GM18951 (cell line): ENCODE results near the gene FILIP1.

Source experiments
- POLR2A ChIP-seq: IDR thresholded peaks from 4 replicates; pipeline ENCODE4 v1.6.1; 2011; ENCODE audit warnings: mild to moderate bottlenecking; ENCODE audit not compliant: insufficient read length, insufficient read depth; ENCODE audit errors: extremely low read depth
- in situ Hi-C: fragments of 300-500 bp; cut with MboI; formaldehyde crosslinking; loops from one replicate; pipeline ENCODE4 v1.12.0; 2022; ENCODE audit warnings: low sequenced_read_pairs, mixed read lengths, inconsistent platforms; ENCODE audit not compliant: unreplicated experiment

FILIP1 gene

DNA sequence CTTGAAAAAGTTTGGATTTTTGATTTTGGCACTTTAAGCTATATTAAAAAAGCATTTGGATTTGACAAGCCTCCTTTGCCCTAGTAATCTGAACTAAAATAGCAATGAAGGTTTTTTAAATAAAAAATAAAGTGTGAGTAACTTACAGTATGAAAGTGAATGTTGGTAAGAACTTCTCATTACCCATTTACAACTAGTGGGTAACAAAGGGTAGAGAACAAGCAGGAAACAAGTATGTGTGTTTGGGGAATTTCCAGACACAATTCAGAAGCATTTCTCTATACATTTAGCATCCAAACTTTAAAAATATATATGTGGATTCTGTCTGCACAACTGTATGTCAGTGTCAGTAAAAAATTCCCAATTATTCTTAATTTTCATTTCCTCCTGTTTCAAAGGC lies 211.9 kb downstream of the FILIP1 start:
- no peak for TF ChIP-seq POLR2A
- in situ Hi-C loops, result no loop called here

DNA sequence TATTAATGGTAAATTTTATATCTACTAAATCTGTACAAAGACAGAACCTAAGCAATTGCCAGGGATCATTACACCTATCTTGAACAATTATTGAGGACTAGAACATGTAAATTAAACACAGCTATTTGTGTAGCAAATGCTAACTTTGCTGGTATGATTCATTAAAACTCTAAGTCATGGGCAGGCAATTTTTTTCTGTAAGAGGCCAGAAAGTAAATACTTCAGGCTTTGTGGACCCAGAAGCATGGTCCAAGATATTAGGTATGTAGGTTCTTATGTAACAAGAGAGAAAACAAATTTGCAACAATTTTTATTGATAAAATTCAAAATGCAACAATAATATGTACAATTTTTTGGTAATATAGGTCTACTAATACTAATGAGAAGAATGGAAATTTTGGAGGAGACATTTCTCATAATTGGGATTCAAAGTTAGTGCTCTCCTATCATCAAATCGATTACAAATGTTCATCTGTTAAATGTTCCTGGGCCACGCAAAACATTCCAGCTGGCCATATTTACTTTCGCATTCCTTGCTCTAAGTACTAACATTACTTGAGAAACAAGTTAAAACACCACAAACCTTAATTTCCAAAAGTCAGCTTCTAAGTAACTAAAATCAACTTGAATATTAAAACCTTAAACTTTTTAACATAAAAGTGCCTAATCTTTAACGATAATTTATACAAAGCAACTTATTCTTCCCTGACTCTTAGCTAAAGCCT lies 213.3 kb downstream of the FILIP1 start:
- no peak for TF ChIP-seq POLR2A
- in situ Hi-C loops, result no loop called here

DNA sequence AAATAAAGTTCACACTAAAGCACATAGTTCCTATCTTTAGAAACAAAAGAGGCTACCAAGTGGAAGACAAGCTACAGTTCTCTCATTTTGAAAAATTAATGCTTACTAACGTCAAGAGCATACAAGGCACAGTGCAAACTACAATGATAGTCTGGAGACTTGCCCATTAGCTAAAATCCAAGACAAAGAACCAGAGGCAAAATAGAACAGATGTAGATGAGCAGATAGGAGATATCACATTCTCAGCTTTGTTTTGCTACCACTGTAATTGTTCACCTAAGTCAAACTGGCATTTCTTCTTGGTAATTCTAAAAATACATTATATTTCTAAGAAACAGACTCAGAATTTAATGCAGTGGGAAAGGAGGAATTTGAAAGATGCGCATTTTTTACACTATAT lies 214.2 kb downstream of the FILIP1 start:
- in situ Hi-C loops, result no loop called here

DNA sequence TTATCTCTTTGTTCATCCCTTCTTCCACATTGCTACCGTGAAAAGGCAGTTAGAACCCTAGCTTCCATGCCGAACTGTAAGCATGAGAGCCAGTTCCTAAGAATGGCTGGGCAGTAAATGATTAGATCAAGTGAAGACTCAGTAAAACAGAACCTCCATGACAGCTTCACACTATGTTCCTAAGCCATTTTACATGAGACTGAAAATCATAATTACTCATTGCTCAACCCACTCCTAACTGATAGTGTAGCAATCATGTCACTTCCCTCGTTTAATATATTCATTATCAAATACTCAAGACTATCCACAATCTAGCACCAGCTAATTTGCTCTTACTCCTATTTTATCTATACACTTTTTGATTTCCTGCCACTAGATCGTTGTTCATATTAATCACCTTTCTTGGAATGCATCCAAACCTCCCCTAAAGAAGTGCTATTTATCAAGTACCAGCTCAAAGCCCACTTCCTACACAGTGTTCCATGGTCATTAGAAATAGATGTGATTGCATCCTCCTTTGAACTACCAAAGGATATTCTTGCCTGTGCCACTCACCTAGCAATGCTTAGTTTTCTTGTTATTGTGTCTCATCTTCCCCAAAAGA lies 215.0 kb downstream of the FILIP1 start:
- in situ Hi-C loops, result no loop called here
- no peak for TF ChIP-seq POLR2A

More for the DNA sequence above, 214.2 kb downstream of the FILIP1 start:
- TF ChIP-seq POLR2A, result no peak

DNA sequence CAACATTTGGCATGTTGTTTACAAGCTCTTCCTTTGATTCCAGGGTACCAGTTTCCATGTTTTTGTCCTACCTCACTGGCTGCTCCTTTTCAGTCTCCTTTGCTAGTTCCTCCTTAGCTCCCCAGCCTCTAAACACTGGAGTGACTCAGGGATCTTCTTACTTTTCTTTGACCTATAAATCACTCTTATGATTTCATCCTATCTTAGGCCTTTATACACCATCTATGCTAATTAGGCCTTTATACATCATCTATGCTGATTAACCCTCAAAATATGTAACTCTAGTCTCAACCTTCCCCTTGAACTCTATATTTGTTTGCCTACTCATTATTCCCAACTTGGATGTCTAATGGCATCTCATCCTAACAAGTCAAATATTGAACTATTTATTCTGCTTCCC lies 218.5 kb downstream of the FILIP1 start:
- in situ Hi-C loops, result no loop called here
- TF ChIP-seq POLR2A, result no peak

DNA sequence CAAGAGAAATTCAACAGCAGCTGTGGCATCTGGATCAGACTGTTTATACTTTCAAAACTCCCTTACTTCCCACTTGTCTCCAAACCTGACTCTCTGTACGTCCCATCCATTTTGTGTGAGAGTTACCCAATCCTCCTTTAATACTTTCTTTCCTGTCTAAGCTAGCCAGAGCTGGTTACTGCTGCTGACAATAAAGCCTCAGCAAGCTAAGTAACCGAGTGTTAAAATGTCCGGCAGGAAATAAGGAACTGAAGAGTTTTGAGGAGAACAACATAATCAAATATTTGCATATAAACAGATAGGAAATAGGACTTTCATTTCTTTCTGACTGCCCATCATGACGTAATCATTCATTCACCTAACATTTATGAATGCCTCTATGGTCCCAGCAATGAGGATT lies 220.6 kb downstream of the FILIP1 start:
- no peak for TF ChIP-seq POLR2A
- in situ Hi-C loops, result no loop called here

DNA sequence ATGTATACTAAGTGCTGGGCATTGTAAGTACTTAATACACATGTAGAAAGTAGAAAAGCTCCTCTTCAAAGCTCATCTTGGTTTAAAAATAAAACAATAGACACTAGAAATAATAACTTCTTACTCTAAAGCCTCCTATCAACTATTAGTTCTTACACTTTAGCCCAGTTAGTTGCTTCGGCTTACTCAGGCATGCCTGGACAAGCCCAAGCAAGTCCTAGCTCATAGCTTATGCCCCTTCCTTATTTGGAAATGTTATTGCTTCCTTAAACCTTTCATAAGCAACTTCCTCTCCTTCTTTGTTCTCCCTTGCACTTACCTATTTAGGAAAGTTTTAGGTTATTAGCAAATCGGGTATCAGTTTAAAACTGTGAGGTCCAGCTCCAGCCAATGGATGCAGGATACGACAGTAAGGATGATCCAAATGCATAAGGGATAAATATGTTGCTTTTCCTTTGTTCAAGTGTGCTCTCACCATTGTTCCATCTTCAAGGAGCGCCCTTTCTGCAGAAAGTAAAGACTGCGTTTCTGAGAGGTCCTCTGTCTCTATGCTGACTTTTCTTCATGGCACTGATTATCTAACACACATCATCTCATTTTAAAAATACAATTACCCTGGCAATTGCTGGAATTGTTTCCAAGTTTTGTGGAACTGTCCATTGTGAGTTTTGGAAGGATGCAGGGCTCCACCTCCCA lies 221.3 kb downstream of the FILIP1 start:
- TF ChIP-seq POLR2A, result no peak

DNA sequence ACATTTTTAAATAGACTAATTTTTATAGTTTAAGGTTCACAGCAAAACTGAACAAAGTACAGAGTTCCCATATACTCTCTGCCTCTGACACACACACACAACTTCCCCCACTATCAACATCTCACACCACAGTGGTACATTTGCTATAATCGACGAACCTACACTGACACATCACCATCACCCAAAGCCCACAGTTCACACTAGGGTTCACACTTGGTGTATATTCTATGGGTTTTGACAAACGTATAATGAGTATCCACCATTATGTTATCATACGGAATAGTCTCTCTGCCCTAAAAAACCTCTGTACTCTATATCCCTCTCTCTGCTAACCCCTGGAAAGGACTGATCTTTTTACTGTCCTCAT lies 224.6 kb downstream of the FILIP1 start:
- no peak for TF ChIP-seq POLR2A
- in situ Hi-C loops, result no loop called here

More for the DNA sequence above, 221.3 kb downstream of the FILIP1 start:
- in situ Hi-C loops, result no loop called here

DNA sequence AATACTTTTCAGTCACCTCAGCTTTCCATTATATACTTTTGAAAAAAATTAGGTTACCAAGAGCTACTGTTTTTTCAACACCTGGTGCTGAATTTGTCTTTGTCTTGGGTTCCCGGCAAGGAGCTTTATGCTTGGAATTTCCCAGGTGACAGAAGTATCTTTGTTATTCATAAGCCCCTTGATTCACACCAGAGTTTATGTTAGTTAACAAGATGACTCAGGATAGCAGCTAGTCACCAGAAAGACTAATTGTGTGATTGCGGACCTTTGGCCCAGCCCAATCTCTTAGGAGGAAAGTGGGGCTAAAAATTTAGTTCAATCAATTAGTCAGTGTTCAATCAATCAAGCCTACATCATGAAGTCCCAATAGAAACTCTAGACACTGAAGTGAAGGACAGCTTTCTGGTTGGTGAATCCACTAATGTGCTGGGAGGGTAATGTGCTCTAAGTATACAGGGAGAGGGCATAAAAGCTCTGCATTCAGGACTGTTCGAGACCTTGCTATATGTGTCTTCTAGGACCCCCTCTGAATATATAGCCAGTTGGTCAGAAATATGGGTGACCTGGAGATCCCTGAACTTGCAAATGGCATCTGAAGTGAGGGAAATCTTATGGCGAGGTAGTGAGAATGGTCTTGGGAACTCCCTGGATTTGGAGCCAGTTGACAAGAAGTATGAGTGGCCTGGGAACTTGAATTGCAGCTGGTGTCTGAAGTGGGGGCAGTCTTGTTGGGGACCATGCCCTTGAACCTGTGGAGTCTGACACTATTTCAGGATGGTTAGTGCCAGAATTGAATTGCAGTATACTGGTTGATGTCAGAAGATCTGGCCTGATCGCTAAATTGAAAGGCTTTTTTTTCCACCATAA lies 225.2 kb downstream of the FILIP1 start:
- in situ Hi-C loops, result no loop called here
- TF ChIP-seq POLR2A, result no peak

DNA sequence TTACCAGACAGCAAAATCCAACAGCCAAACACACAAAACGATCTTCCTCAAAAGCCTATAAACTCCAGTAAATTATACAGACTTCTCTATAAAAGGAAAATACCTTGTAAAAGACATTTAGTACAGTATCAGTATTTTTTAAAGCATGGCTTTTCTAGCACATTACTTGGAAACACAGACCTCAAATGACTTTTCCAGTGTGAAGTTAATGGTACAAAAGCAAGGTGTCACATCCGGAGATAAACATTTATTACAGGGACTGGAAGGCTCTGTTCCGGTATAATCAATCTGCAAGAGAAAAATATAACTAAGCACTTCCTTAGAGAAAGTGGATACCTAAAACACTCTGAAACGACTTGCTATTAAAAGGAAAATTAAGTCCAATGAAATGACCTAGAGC lies 226.1 kb downstream of the FILIP1 start:
- TF ChIP-seq POLR2A, result no peak
- in situ Hi-C loops, result no loop called here

DNA sequence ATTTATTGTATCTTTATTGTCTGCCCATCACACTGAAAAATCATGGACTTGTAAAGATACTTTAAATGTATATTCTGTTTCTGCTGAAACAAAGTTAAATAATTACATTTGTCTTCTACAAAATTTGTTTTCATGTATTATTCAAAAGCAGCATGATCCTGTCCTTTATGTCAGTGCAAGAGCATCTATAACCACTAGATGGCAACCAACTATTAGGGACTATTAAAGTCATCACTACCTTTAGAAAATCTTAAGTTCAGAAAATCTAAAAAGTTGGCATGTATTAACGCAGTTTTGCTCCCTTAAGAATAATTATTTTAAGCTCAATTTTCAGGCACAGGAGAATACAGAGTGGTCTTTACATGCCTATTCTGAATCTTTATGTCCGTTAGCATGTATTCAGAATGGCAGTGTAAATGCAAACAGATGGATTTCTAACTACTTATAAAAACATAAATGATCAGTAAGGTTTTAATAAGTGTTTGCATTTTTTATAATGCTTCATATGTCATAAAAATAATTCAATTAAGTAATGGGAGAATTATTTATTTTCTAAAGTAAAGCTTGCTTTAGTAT lies 226.8 kb downstream of the FILIP1 start:
- in situ Hi-C loops, result no loop called here
- no peak for TF ChIP-seq POLR2A

DNA sequence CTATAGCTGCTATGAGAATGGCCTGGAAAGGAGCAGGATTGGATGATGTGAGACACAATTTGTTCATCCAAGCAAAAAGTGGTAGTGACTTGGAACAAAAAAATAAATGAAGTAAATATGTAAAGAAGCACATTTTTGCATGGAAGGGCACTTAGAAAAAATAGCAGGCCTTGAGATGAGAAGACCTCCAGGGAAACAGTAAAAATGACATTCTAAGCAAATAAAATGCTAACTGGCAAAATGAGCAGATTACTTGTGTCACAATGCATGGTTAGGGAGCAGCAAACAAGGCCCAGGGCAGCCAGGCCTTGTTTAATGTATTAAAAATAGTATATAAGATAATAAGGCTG lies 230.2 kb downstream of the FILIP1 start:
- no peak for TF ChIP-seq POLR2A
- in situ Hi-C loops, result no loop called here
